Testis (tissue), 3 donors: ENCODE results near the gene HNF4A. TPM values are rescaled to one million over a fixed set of nuclear protein-coding genes. Genes with fewer than 3 reads are reported as not detected.
A peak's percentile ranks its signal among the peaks of the same experiment; 100 is the strongest.
"Not testable (repeated sequence)": the region's sequence is repeated elsewhere in the genome, so short reads cannot be mapped to it uniquely, and the experiment has no call there.

ENCODE experiments used
- DNase-seq: peaks from one replicate; pipeline ENCODE4 v3.0.0-alpha.2; 2019
- H3K27ac ChIP-seq, 2 donors: fragments of 200-600 bp; sonication (generic); one replicate each; pipeline ENCODE4 v1.5.1; 2019
- H3K27me3 ChIP-seq: fragments of 200-600 bp; sonication (generic); one replicate; pipeline ENCODE4 v1.5.1; 2019
- H3K36me3 ChIP-seq: fragments of 200-600 bp; sonication (generic); one replicate; pipeline ENCODE4 v1.5.1; 2017; ENCODE audit warnings: low read depth; ENCODE audit errors: missing control alignments
- H3K4me1 ChIP-seq: fragments of 200-600 bp; sonication (generic); one replicate; pipeline ENCODE4 v1.5.1; 2019
- H3K4me3 ChIP-seq, 2 donors: fragments of 200-600 bp; sonication (generic); one replicate each; pipeline ENCODE4 v1.5.1; 2017 to 2019
- H3K9me3 ChIP-seq: fragments of 200-600 bp; sonication (generic); one replicate; pipeline ENCODE4 v1.5.1; 2017
- POLR2A ChIP-seq: fragments of 450-650 bp; IDR thresholded peaks from one replicate; pipeline ENCODE4 v1.6.1; 2017; ENCODE audit warnings: antibody characterized with exemption, mild to moderate bottlenecking, moderate library complexity
- WGBS, 2 donors: methylation state at CpG; one replicate each; pipeline ENCODE4 v1.1.5; 2018; 5-methylcytosine and 5-hydroxymethylcytosine counted together
- intact Hi-C: fragments of 100-400 bp; cut with DNase I; formaldehyde crosslinking; loops from one replicate; pipeline ENCODE4 v1.15.1; 2023; ENCODE audit warnings: low total_unique reads
- polyA plus RNA-seq: library from polyadenylated mRNA; stranded (reverse); fragments of 350-450 nt; fragmentation: Illumina TruSeq; extraction: RNeasy Lipid Tissue Mini Kit (QIAGEN cat#74804); gene quantifications from one replicate; pipeline ENCODE4 v1.2.3, GENCODE V29; 2014; ENCODE audit warnings: low read depth, low replicate concordance; ENCODE audit not compliant: insufficient read depth
- total RNA-seq, 2 donors: library from RNA; depleted of rRNA; stranded (reverse); fragments of >200 nt; gene quantifications; one replicate each; pipeline ENCODE4 v1.2.3, GENCODE V29; 2016
- TF ChIP-seq, protein P1 (sequence below), 3 experiments: fragments of 450-650 bp in 2 of 3; fragments of 200-600 bp in 1 of 3; sonication (generic) in 1 of 3; IDR thresholded peaks; one replicate each; pipeline ENCODE4 v1.5.1; 2016 to 2019; ENCODE audit warnings: antibody characterized with exemption in 3 of 3, mild to moderate bottlenecking in 2 of 3, moderate library complexity in 1 of 3

The HNF4A gene
- total and polyA plus RNA-seq, 3 donors from 2014 or later = 1.2 to 2.5 (median 1.4) TPM

DNA sequence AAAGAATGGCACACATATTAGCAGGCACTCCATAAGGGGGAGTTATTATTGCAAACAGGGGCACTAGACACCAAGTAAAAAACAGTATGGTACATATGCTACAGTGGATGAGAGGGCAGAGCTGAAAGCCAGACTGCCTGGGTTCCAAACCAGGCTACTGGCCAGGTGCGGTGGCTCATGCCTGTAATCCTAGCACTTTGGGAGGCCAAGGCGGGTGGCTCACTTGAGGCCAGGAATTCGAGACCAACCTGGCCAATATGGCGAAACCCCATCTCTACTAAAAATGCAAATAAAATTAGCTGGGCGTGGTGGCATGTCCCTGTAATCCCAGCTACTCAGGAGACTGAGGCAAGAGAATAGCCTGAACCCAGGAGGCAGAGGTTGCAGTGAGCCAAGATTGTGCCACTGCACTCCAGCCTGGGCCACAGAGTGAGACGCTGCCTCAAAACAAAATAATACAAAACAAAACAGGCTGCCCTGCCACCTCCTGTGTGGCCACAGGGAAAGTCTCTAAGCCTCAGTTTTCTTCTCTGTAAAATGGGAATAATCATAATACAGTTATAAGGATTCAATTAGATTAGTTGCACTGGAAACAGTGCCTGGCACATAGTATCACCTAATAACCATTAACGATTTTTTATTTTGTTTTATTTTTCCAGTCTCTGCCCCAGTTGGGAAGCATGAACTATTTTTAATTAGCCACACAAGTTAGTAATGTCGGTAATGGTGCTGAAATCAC lies 112.7 kb downstream of the HNF4A start:
- WGBS, 2 donors = 80 to 87% methylated on average over 8 of the region's 8 CpGs
- Histone ChIP-seq H3K27ac (peak overlapping the region; percentile 63 to 70), H3K9me3 (no peaks in the 10 kb centered on the region), H3K36me3 (no peaks in the 10 kb centered on the region), H3K4me1 (peaks cover 22% of the 10 kb centered on the region), H3K4me3 (no peak overlapping the region), H3K27me3 (no peaks in the 10 kb centered on the region)
- DNase-seq = no peak
- TF ChIP-seq, protein P1, sequence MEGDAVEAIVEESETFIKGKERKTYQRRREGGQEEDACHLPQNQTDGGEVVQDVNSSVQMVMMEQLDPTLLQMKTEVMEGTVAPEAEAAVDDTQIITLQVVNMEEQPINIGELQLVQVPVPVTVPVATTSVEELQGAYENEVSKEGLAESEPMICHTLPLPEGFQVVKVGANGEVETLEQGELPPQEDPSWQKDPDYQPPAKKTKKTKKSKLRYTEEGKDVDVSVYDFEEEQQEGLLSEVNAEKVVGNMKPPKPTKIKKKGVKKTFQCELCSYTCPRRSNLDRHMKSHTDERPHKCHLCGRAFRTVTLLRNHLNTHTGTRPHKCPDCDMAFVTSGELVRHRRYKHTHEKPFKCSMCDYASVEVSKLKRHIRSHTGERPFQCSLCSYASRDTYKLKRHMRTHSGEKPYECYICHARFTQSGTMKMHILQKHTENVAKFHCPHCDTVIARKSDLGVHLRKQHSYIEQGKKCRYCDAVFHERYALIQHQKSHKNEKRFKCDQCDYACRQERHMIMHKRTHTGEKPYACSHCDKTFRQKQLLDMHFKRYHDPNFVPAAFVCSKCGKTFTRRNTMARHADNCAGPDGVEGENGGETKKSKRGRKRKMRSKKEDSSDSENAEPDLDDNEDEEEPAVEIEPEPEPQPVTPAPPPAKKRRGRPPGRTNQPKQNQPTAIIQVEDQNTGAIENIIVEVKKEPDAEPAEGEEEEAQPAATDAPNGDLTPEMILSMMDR (IDR thresholded peaks at IDR 0.05) = no peak
- no peak for TF ChIP-seq POLR2A
- intact Hi-C loops = no loop called here

DNA sequence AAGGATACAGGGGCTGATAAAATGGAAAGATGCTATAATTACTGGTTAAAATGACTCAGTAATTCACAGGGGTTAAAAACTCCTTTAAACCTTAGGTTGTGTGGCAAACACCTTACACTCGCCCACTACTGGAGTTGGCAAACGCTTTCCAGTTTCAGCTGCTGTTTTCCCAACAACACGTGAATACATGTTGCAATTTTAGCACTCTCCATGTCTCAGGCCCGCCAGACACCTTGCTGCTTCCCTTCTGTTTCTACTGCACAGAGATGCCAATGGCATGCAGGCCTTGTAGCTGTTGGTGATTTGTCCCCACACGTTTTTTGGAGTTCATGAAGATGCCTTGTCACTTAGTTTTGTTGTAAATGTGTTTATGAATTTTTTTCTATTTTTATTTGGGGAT lies 114.8 kb downstream of the HNF4A start:
- no peak for DNase-seq
- no peak overlapping the region for H3K27ac ChIP-seq
- H3K27me3 ChIP-seq = no peaks in the 10 kb centered on the region
- no peaks in the 10 kb centered on the region for H3K9me3 ChIP-seq
- H3K4me1 ChIP-seq = peaks cover 27% of the 10 kb centered on the region
- TF ChIP-seq, protein P1 (IDR thresholded peaks at IDR 0.05) = no peak
- TF ChIP-seq POLR2A = no peak
- WGBS, 2 donors = 75 to 77% methylated on average over 5 of the region's 5 CpGs
- no peaks in the 10 kb centered on the region for H3K36me3 ChIP-seq
- H3K4me3 ChIP-seq = no peak overlapping the region
- intact Hi-C loops = loop anchor here (10.0 kb wide), 2 partner anchors 54 to 144 kb away; partner anchors contain the start of gene SERINC3

DNA sequence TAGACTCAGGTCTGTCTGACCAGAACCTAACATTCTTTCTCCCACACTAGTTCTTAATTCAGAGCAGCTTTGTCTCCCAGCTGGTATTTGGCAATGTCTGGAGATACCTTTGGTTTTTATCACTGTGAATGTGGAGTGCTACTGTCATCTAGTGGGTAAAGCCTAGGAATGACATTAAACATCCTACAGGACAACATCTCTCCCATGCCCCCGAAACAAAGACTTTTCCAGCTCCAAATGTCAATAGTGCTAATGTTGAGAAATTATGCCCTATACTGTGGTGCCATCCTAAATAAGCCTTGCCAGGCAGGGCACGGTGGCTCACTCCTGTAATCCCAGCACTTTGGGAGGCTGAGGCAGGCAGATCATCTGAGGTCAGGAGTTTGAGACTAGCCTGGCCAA lies 116.0 kb downstream of the HNF4A start:
- Histone ChIP-seq H3K36me3 (no peaks in the 10 kb centered on the region), H3K9me3 (no peaks in the 10 kb centered on the region), H3K27ac (no peak overlapping the region), H3K27me3 (no peaks in the 10 kb centered on the region), H3K4me3 (no peak overlapping the region), H3K4me1 (peaks cover 22% of the 10 kb centered on the region)
- 65 to 74% methylated on average over 2 of the region's 2 CpGs for WGBS, 2 donors
- DNase-seq = no peak
- intact Hi-C loops = loop anchor here (10.0 kb wide), 2 partner anchors 53 to 143 kb away; partner anchors contain the start of gene SERINC3
- TF ChIP-seq, protein P1 (IDR thresholded peaks at IDR 0.05) = peak in 2 of 3 experiments; percentile 12 to 33
- no peak for TF ChIP-seq POLR2A

DNA sequence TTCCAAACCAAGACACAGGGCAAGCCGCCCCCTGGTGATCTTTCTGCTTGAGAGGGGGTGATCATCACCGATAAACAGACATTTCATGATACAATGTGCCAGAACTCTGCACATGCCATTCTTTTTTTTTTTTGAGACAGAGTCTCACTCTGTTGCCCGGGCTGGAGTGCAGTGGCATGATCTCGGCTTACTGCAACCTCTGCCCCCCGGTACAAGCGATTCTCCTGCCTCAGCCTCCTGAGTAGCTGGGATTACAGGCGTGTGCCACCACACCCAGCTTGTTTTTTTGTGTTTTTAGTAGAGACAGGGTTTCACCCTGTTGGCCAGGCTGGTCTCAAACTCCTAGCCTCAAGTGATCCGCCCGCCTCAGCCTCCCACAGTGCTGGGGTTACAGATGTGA lies 116.8 kb downstream of the HNF4A start:
- H3K27me3 ChIP-seq, H3K36me3 ChIP-seq, H3K4me3 ChIP-seq, H3K9me3 ChIP-seq, H3K27ac ChIP-seq, DNase-seq: not testable (repeated sequence)
- intact Hi-C loops = loop anchor here (10.0 kb wide), 2 partner anchors 53 to 143 kb away; partner anchors contain the start of gene SERINC3
- WGBS, 2 donors = 85 to 89% methylated on average over 9 of the region's 9 CpGs
- peaks cover 15% of the 10 kb centered on the region for H3K4me1 ChIP-seq

DNA sequence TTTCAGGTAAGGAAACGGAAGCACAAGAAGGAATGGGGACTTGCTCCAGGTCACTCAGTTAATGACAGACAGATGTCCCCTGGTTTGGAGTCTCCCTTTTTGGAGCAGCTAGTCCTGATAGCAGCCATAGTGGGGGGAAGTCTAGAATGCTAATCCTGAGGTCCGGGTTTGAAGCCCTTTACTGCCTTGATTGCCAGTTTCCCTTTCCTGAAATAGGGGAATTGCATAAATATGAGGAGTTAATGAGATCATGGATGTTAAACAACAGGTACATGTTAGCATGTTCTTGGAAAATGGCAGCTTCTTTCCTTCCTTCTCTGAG lies 119.8 kb downstream of the HNF4A start:
- DNase-seq = no peak
- H3K9me3 ChIP-seq = no peaks in the 10 kb centered on the region
- intact Hi-C loops = loop anchor here (10.0 kb wide), 2 partner anchors 49 to 139 kb away; partner anchors contain the start of gene SERINC3
- WGBS, 2 donors = 0 to 12% methylated on average over 2 of the region's 2 CpGs
- TF ChIP-seq, protein P1 (IDR thresholded peaks at IDR 0.05) = no peak
- no peak for TF ChIP-seq POLR2A
- no peaks in the 10 kb centered on the region for H3K36me3 ChIP-seq
- no peaks in the 10 kb centered on the region for H3K27me3 ChIP-seq
- H3K4me1 ChIP-seq = peaks cover 7% of the 10 kb centered on the region
- peak overlapping the region; percentile 76 to 92 for H3K4me3 ChIP-seq
- peak overlapping the region; percentile 93 to 95 for H3K27ac ChIP-seq
